Vagina (tissue), 2 donors: ENCODE results near the gene ZP2.

ENCODE experiments used
- CTCF ChIP-seq, 3 experiments: fragments of 450-650 bp in 2 of 3; fragments of 200-600 bp in 1 of 3; sonication (generic) in 1 of 3; IDR thresholded peaks; one replicate each; pipeline ENCODE4 v1.5.1; 2017 to 2019; ENCODE audit warnings: antibody characterized with exemption in 3 of 3, mild to moderate bottlenecking in 2 of 3, moderate library complexity in 2 of 3
- POLR2A ChIP-seq, 2 donors: fragments of 450-650 bp; IDR thresholded peaks; one replicate each; pipeline ENCODE4 v1.6.1; 2017; ENCODE audit warnings: antibody characterized with exemption in 2 of 2, mild to moderate bottlenecking in 2 of 2, moderate library complexity in 2 of 2
- POLR2AphosphoS5 ChIP-seq, 2 donors: sonication (generic); formaldehyde crosslinking; IDR thresholded peaks; one replicate each; pipeline ENCODE4 v1.9.0; 2017; ENCODE audit warnings: antibody characterized with exemption in 2 of 2, mild to moderate bottlenecking in 2 of 2, low read depth in 1 of 2; ENCODE audit not compliant: insufficient read depth in 1 of 2

- TF ChIP-seq CTCF (IDR thresholded peaks at IDR 0.05) (no peak), POLR2A (IDR thresholded peaks at IDR 0.05) (no peak), POLR2AphosphoS5 (IDR thresholded peaks at IDR 0.05; ENCODE audit: insufficient read depth in 1 of 2, low read depth in 1 of 2) (no peak)
Measured at GRCh38 chr16:21166561-21166961, 44.8 kb downstream of the ZP2 start.
